HepG2 (cell line): ENCODE measurements around the gene PACS2. TPM values are rescaled to one million over a fixed set of nuclear protein-coding genes. Genes with fewer than 3 reads are reported as not detected.

ENCODE experiments used
- ATAC-seq: fragments of 200-7000 bp; cut with Tn5 transposase; 3 replicates; pipeline ENCODE4 v1.9.1; 2020; ENCODE audit warnings: mild to moderate bottlenecking, moderate library complexity
- BruUV-seq: library from RNA; stranded (reverse); fragments of 400-500 nt; replicated peaks from 2 replicates; lab custom pipeline; 2021; lab: Mats Ljungman, UMichigan
- CTCF ChIA-PET: fragments of 300-600 bp; formaldehyde crosslinking; extraction: SDS; loops from one replicate; lab custom pipeline; 2021; ENCODE audit warnings: low total read pairs, inconsistent platforms, low intra/inter-chr PET ratio; lab: Yijun Ruan, JAX
- POLR2A ChIA-PET: fragments of 350-600 bp; sonication (Branson Sonifier 250); formaldehyde crosslinking; loops from one replicate; lab custom pipeline; 2020; ENCODE audit warnings: antibody characterized with exemption, inconsistent platforms; lab: Yijun Ruan, JAX
- DNase-seq: peaks from one replicate; pipeline ENCODE4 v3.0.0-alpha.2; 2015; ENCODE audit warnings: low spot score
- FAIRE-seq: peaks from 3 replicates; lab custom pipeline; 2011; peaks lifted over from hg19 to GRCh38; lab: Jason Lieb, UNC
- H2AFZ ChIP-seq: one replicate; pipeline ENCODE4 v1.6.1; 2011; ENCODE audit warnings: low read length, inconsistent platforms
- H3K27ac ChIP-seq: fragments of 300-600 bp; 3 replicates; pipeline ENCODE4 v1.8.0; 2011; ENCODE audit warnings: mixed run types, mild to moderate bottlenecking, mixed read lengths, low read length, inconsistent platforms; ENCODE audit not compliant: insufficient read depth; ENCODE audit errors: extremely low read length
- H3K27me3 ChIP-seq, 2 experiments: fragments of 200-600 bp in 1 of 2; 2 replicates in 1 of 2; 3 replicates in 1 of 2; pipeline versions ENCODE4 v1.6.0 to v1.8.0; 2011; ENCODE audit warnings: low read length in 2 of 2, mild to moderate bottlenecking in 2 of 2, moderate library complexity in 2 of 2, inconsistent platforms in 1 of 2; ENCODE audit not compliant: insufficient read depth in 2 of 2, control insufficient read depth in 1 of 2
- H3K36me3 ChIP-seq, 2 experiments: fragments of 200-600 bp in 1 of 2; replicated peaks in 1 of 2; 2 replicates in 1 of 2; 3 replicates in 1 of 2; pipeline versions ENCODE4 v1.5.1 to v1.8.0; 2011; ENCODE audit warnings: low read length in 2 of 2, inconsistent platforms in 1 of 2; ENCODE audit not compliant: insufficient read depth in 2 of 2, control insufficient read depth in 1 of 2
- H3K4me1 ChIP-seq: 2 replicates; pipeline ENCODE4 v1.5.1; 2012; ENCODE audit warnings: low read length, inconsistent platforms; ENCODE audit not compliant: insufficient read depth
- H3K4me2 ChIP-seq: 2 replicates; pipeline ENCODE4 v1.6.0; 2011; ENCODE audit warnings: low read depth, low read length, inconsistent platforms
- H3K4me3 ChIP-seq, 3 experiments: fragments of 200-600 bp in 1 of 3; sonication (generic), shearing (Covaris generic) in 1 of 3; replicated peaks in 1 of 3; 2 replicates each; pipeline ENCODE4 v1.5.1; 2011 to 2016; ENCODE audit warnings: low read length in 3 of 3, inconsistent platforms in 2 of 3, low read depth in 2 of 3, mild to moderate bottlenecking in 2 of 3, control low read depth in 1 of 3, mixed read lengths in 1 of 3; ENCODE audit not compliant: insufficient read depth in 1 of 3
- H3K79me2 ChIP-seq: one replicate; pipeline ENCODE4 v1.6.1; 2011; ENCODE audit warnings: low read length, inconsistent platforms; ENCODE audit not compliant: insufficient read depth
- H3K9ac ChIP-seq: 2 replicates; pipeline ENCODE4 v1.6.0; 2011; ENCODE audit warnings: mild to moderate bottlenecking, low read depth, low read length, inconsistent platforms; ENCODE audit not compliant: insufficient read depth
- H3K9me3 ChIP-seq: 2 replicates; pipeline ENCODE4 v1.5.1; 2012; ENCODE audit warnings: mild to moderate bottlenecking, low read length
- H4K20me1 ChIP-seq: 2 replicates; pipeline ENCODE4 v1.6.0; 2011; ENCODE audit warnings: inconsistent platforms, mild to moderate bottlenecking, low read length, moderate library complexity; ENCODE audit not compliant: insufficient read depth
- ARHGAP35 ChIP-seq: sonication (generic); formaldehyde crosslinking; IDR thresholded peaks from 2 replicates; pipeline ENCODE4 v1.9.0; 2022; ENCODE audit warnings: mild to moderate bottlenecking, inconsistent platforms, moderate library complexity, missing genetic modification reagents, borderline replicate concordance
- CHD2 ChIP-seq: IDR thresholded peaks from 2 replicates; pipeline ENCODE4 v1.6.1; 2011; ENCODE audit warnings: low read depth, low read length, improper control_type of control experiment
- GATAD2A ChIP-seq: IDR thresholded peaks from 2 replicates; pipeline ENCODE4 v1.6.1; 2016
- GMEB2 ChIP-seq: IDR thresholded peaks from 2 replicates; pipeline ENCODE4 v1.6.1; 2016; ENCODE audit warnings: missing biosample characterization, missing genetic modification reagents, low read depth
- MTA1 ChIP-seq: sonication (generic); formaldehyde crosslinking; IDR thresholded peaks from 2 replicates; pipeline ENCODE4 v1.4.0; 2020; ENCODE audit warnings: missing genetic modification reagents, mild to moderate bottlenecking, borderline replicate concordance
- MYC ChIP-seq: sonication (generic); formaldehyde crosslinking; IDR thresholded peaks from 2 replicates; pipeline ENCODE4 v1.9.0; 2021; ENCODE audit warnings: missing genetic modification reagents, borderline replicate concordance
- NPAS2 ChIP-seq: sonication (generic); formaldehyde crosslinking; IDR thresholded peaks from 2 replicates; pipeline ENCODE4 v1.8.0; 2022; ENCODE audit warnings: mild to moderate bottlenecking, missing genetic modification reagents, borderline replicate concordance
- NR2F1 ChIP-seq, 2 experiments: fragments of 450-650 bp in 1 of 2; formaldehyde crosslinking in 1 of 2; IDR thresholded peaks; 2 replicates each; pipeline versions ENCODE4 v1.5.0 to v1.6.1; 2016 to 2020; ENCODE audit warnings: mild to moderate bottlenecking in 1 of 2, missing compliant biosample characterization in 1 of 2, missing genetic modification reagents in 1 of 2, moderate library complexity in 1 of 2
- PHB2 ChIP-seq: fragments of 450-650 bp; IDR thresholded peaks from 2 replicates; pipeline ENCODE4 v1.6.1; 2018; ENCODE audit not compliant: partially characterized antibody
- PREB ChIP-seq: sonication (generic); formaldehyde crosslinking; IDR thresholded peaks from 2 replicates; pipeline ENCODE4 v1.4.0; 2020; ENCODE audit warnings: missing genetic modification reagents
- RXRA ChIP-seq: sonication (generic); formaldehyde crosslinking; IDR thresholded peaks from 2 replicates; pipeline ENCODE4 v1.5.1; 2020; ENCODE audit warnings: missing genetic modification reagents
- SP140L ChIP-seq: sonication (generic); formaldehyde crosslinking; IDR thresholded peaks from 2 replicates; pipeline ENCODE4 v1.4.0; 2020; ENCODE audit warnings: missing genetic modification reagents, borderline replicate concordance
- TARDBP ChIP-seq: sonication (generic); formaldehyde crosslinking; IDR thresholded peaks from 2 replicates; pipeline ENCODE4 v1.8.0; 2022; ENCODE audit warnings: mild to moderate bottlenecking, missing genetic modification reagents
- ZNF235 ChIP-seq: sonication (generic); formaldehyde crosslinking; IDR thresholded peaks from 2 replicates; pipeline ENCODE4 v1.8.1; 2023; ENCODE audit warnings: mild to moderate bottlenecking, missing genetic modification reagents, borderline replicate concordance
- ZNF451 ChIP-seq: sonication (generic); formaldehyde crosslinking; IDR thresholded peaks from 2 replicates; pipeline ENCODE4 v1.5.0; 2020; ENCODE audit warnings: mild to moderate bottlenecking, missing genetic modification reagents
- WGBS: methylation state at CpG from one replicate; pipeline ENCODE4 v1.1.6; 2017; ENCODE audit warnings: low lambda C conversion rate; 5-methylcytosine and 5-hydroxymethylcytosine counted together
- in situ Hi-C: cut with HindIII; loops from 2 replicates; pipeline ENCODE4 v1.10.0; 2017; ENCODE audit warnings: low pct_unique_long_range_greater_than_20kb; ENCODE audit not compliant: extremely low pct_ligation_motif_present
- intact Hi-C: fragments of 100-400 bp; cut with micrococcal nuclease; formaldehyde crosslinking; loops from one replicate; pipeline ENCODE4 v1.10.0; 2022; ENCODE audit not compliant: unreplicated experiment
- polyA plus RNA-seq, 8 experiments: library from polyadenylated mRNA; depleted of rRNA in 3 of 8; stranded (reverse) in 7 of 8; unstranded in 1 of 8; fragments of >200 nt; fragmentation: Illumina TruSeq in 4 of 8; extraction: Trizol in 4 of 8; gene quantifications; 2 replicates each; pipeline versions ENCODE4 v1.2.1 to v1.2.3, GENCODE V29; 2011 to 2016; ENCODE audit warnings: low read depth in 4 of 8, missing spikeins in 1 of 8, mixed read lengths in 1 of 8; ENCODE audit not compliant: insufficient read depth in 1 of 8
- total RNA-seq, 5 experiments: library from RNA; depleted of rRNA; stranded (reverse); fragments of >200 nt; fragmentation: Illumina TruSeq; extraction: Trizol; gene quantifications; 2 replicates each; pipeline ENCODE4 v1.2.3, GENCODE V29; 2016; ENCODE audit warnings: low read depth in 1 of 5
- TF ChIP-seq, protein P1 (sequence below): sonication (generic); formaldehyde crosslinking; IDR thresholded peaks from 2 replicates; pipeline ENCODE4 v1.9.0; 2021; ENCODE audit warnings: missing genetic modification reagents, borderline replicate concordance
- TF ChIP-seq, protein P2 (sequence below): sonication (generic); formaldehyde crosslinking; IDR thresholded peaks from 2 replicates; pipeline ENCODE4 v1.4.0; 2020; ENCODE audit warnings: mild to moderate bottlenecking, missing genetic modification reagents

The PACS2 gene
- total and polyA plus RNA-seq, 2 of the 13 experiments (the other 11 are each of a cell fraction or from before 2014, with no cell fraction given): 23.6 to 27.6 TPM

- no peak for TF ChIP-seq GMEB2 (CRISPR knock-in tag)
- no peak for TF ChIP-seq GATAD2A (CRISPR knock-in tag)
Observed at GRCh38 chr14:105392131-105393090, 77.9 kb downstream of the PACS2 start (continued).

GRCh38 chr14:105393151-105393550, 78.6 kb downstream of the PACS2 start:
- no peak overlapping the region for H3K4me2 ChIP-seq
- no TSS peak for BruUV-seq
- FAIRE-seq: no peak
- TF ChIP-seq ZNF451 (CRISPR knock-in tag): no peak
- TF ChIP-seq SP140L (CRISPR knock-in tag): no peak
- no peak for TF ChIP-seq ARHGAP35
- no peak for TF ChIP-seq RXRA (CRISPR knock-in tag)
- TF ChIP-seq, protein P1, sequence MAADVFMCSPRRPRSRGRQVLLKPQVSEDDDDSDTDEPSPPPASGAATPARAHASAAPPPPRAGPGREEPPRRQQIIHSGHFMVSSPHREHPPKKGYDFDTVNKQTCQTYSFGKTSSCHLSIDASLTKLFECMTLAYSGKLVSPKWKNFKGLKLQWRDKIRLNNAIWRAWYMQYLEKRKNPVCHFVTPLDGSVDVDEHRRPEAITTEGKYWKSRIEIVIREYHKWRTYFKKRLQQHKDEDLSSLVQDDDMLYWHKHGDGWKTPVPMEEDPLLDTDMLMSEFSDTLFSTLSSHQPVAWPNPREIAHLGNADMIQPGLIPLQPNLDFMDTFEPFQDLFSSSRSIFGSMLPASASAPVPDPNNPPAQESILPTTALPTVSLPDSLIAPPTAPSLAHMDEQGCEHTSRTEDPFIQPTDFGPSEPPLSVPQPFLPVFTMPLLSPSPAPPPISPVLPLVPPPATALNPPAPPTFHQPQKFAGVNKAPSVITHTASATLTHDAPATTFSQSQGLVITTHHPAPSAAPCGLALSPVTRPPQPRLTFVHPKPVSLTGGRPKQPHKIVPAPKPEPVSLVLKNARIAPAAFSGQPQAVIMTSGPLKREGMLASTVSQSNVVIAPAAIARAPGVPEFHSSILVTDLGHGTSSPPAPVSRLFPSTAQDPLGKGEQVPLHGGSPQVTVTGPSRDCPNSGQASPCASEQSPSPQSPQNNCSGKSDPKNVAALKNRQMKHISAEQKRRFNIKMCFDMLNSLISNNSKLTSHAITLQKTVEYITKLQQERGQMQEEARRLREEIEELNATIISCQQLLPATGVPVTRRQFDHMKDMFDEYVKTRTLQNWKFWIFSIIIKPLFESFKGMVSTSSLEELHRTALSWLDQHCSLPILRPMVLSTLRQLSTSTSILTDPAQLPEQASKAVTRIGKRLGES (CRISPR knock-in tag): no peak
- TF ChIP-seq TARDBP (CRISPR knock-in tag): no peak
- TF ChIP-seq, protein P2, sequence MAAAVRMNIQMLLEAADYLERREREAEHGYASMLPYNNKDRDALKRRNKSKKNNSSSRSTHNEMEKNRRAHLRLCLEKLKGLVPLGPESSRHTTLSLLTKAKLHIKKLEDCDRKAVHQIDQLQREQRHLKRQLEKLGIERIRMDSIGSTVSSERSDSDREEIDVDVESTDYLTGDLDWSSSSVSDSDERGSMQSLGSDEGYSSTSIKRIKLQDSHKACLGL (CRISPR knock-in tag): no peak
- TF ChIP-seq NPAS2 (CRISPR knock-in tag): no peak
- no peak for TF ChIP-seq CHD2
- TF ChIP-seq ZNF235 (CRISPR knock-in tag): no peak
- no peak for TF ChIP-seq NR2F1 (CRISPR knock-in tag; IDR thresholded peaks at IDR 0.05)
- no peak for TF ChIP-seq MTA1 (CRISPR knock-in tag)
- no peak for TF ChIP-seq PREB
- no peak for TF ChIP-seq PHB2
- no peak for TF ChIP-seq MYC (CRISPR knock-in tag)

More at GRCh38 chr14:105393151-105393550, 78.6 kb downstream of the PACS2 start:
- no peaks in the 10 kb centered on the region for H3K9me3 ChIP-seq
- DNase-seq (no peak), ATAC-seq (no peak)
- CTCF ChIA-PET: no interaction called here
- intact Hi-C loops: no loop called here
- H3K36me3 ChIP-seq: no peaks in the 10 kb centered on the region
- no peak overlapping the region for H3K4me3 ChIP-seq
- H4K20me1 ChIP-seq: no peaks in the 10 kb centered on the region
- in situ Hi-C loops: no loop called here
- H3K9ac ChIP-seq: no peak overlapping the region
- H3K79me2 ChIP-seq: no peaks in the 10 kb centered on the region
- peaks cover 9% of the 10 kb centered on the region for H3K4me1 ChIP-seq
- POLR2A ChIA-PET: no interaction called here
- H3K27me3 ChIP-seq: no peaks in the 10 kb centered on the region
- no peak overlapping the region for H2AFZ ChIP-seq
- 91% methylated on average over 10 of the region's 14 CpGs for WGBS
- no peak overlapping the region for H3K27ac ChIP-seq
